HG03354 (cell line): ENCODE data around the gene KDM2A.

Source experiments
- ATAC-seq: cut with Tn5 transposase; IDR thresholded peaks from one replicate; pipeline ENCODE4 v1.9.1; 2021; ENCODE audit warnings: mild to moderate bottlenecking; ENCODE audit not compliant: unreplicated experiment, poor library complexity, severe bottlenecking

The KDM2A gene

GRCh38 chr11:67290801-67291200 is 171.7 kb downstream of the KDM2A start:
- ATAC-seq = no peak

- no peak for ATAC-seq
Observed at GRCh38 chr11:67291481-67292381, 172.7 kb downstream of the KDM2A start.

GRCh38 chr11:67292671-67293070 is 173.6 kb downstream of the KDM2A start:
- ATAC-seq = no peak

GRCh38 chr11:67293090-67293489 is 174.0 kb downstream of the KDM2A start:
- no peak for ATAC-seq

GRCh38 chr11:67295846-67296245 is 176.8 kb downstream of the KDM2A start:
- ATAC-seq = no peak

- no peak for ATAC-seq
Observed at GRCh38 chr11:67298786-67299185, 179.7 kb downstream of the KDM2A start.

GRCh38 chr11:67299471-67300191 is 180.6 kb downstream of the KDM2A start:
- ATAC-seq = no peak

- ATAC-seq = no peak
Observed at GRCh38 chr11:67300256-67300755, 181.2 kb downstream of the KDM2A start.

- ATAC-seq = no peak
Observed at GRCh38 chr11:67300756-67301312, 181.8 kb downstream of the KDM2A start.

GRCh38 chr11:67301313-67301921 is 182.4 kb downstream of the KDM2A start:
- ATAC-seq = no peak

- ATAC-seq = no peak
Observed at GRCh38 chr11:67301951-67302516, 183.0 kb downstream of the KDM2A start.

- ATAC-seq = no peak
Observed at GRCh38 chr11:67302571-67303131, 183.6 kb downstream of the KDM2A start.

GRCh38 chr11:67303132-67303834 is 184.2 kb downstream of the KDM2A start, which contains the start of gene SSH3:
Gene SSH3, plus strand, starts transcription at chr11:67303530. Its CDS starts 96 bp downstream, at chr11:67303626.
- ATAC-seq = no peak

- no peak for ATAC-seq
Observed at GRCh38 chr11:67303835-67304411, 184.9 kb downstream of the KDM2A start.

GRCh38 chr11:67304511-67305113 is 185.5 kb downstream of the KDM2A start:
- ATAC-seq = no peak

GRCh38 chr11:67306769-67307544 is 187.9 kb downstream of the KDM2A start:
- ATAC-seq = no peak

- ATAC-seq = no peak
Observed at GRCh38 chr11:67307545-67308001, 188.5 kb downstream of the KDM2A start.
